Skin of body (tissue), 2 donors: ENCODE data around the gene NAB2. TPM values are rescaled to one million over a fixed set of nuclear protein-coding genes. Genes with fewer than 3 reads are reported as not detected.

ENCODE experiments used
- DNase-seq: peaks from one replicate; lab custom pipeline; 2025; lab: John Stamatoyannopoulos, UW
- total RNA-seq: library from RNA; depleted of rRNA; stranded (reverse); fragments of >200 nt; gene quantifications from one replicate; pipeline ENCODE4 v1.2.3, GENCODE V29; 2014

The NAB2 gene
- total RNA-seq, 1 donor from 2014 or later = 35.7 TPM

DNA sequence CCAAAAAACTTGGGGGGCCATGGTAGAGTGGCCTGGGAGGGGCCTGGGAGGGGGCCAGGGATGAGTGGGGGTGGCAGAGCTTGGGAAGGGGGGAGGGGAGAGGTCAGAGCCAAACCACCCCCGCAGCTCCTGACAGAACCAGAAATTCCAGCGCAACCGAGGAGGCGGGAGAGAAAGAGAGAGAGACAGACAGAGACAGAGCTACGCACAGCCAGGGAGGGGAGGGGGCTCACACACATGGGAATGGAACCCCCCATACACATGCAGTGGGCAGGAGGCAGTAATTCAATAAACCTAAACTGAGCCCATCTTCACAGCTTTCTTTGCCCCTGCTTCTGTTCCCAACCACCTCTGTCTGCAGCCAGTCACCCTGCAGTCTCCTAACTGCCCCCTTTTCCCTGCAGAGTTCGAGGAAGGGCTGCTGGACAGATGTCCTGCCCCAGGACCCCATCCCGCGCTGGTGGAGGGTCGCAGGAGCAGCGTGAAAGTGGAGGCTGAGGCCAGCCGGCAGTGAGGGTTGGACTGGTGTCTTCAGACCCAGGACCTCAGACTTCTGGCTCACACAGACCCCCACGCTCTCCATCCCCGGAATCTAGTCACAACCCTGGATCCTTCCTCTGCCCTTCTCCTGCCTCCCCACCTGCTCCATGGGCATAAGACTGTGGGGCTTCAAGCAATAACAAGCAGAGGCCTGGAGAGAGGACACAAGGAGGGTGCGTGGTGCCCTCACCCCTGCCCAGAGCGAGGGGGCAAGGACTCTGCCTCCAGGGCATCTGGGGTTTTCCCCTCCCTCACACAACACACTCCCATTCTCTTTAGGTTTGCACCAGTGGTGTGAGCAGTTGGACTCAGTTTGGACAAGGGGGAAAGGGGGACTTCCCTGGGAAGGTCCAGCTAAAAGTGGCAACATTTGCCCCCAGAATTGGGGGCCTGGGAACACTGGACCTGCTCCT, 5.6 kb downstream of the NAB2 start:
- DNase-seq = no peak

DNA sequence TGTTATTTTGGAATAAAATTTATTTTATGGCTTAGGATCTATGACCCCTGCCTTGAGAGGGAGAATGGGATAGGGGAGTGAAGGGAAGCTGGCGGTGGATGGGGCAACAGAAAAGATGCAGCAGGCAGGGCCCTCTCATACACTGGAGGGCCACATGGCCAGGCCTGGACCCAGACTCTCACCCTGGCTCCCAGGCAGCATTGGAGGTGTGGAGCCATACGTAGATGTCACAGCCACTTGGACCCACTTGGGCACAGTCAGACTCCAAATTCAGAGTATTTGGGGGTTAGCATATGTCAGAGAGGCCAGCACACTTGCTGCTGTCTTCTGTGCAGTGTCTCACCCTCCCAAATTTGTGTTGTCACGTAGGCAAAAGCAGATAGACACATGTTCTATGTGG, 6.5 kb downstream of the NAB2 start:
- no peak for DNase-seq

DNA sequence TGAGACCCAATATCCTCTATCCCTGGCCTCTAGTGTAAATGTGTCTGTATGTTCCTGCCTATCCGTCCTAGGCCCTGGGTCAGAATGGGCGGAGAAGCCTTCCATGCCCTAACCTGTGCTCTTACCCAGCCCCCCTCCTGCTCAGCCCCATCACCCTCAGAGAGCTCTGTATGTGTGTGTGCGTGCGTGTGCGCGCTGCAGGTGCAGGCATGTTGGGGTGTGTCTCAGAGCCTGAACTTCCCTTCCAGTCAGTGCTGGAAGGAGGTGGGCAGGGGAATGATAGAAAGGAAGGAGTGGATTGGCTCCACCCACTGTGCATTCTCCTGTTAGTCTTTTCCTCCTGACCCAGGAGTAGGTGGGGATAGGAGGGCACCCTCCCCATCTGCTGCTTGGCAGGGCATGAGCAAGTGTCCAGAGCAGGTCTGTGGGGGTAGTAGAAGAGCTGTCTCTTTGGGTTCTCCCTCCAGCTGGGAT, 7.2 kb downstream of the NAB2 start:
- peak; percentile 18 for DNase-seq

DNA sequence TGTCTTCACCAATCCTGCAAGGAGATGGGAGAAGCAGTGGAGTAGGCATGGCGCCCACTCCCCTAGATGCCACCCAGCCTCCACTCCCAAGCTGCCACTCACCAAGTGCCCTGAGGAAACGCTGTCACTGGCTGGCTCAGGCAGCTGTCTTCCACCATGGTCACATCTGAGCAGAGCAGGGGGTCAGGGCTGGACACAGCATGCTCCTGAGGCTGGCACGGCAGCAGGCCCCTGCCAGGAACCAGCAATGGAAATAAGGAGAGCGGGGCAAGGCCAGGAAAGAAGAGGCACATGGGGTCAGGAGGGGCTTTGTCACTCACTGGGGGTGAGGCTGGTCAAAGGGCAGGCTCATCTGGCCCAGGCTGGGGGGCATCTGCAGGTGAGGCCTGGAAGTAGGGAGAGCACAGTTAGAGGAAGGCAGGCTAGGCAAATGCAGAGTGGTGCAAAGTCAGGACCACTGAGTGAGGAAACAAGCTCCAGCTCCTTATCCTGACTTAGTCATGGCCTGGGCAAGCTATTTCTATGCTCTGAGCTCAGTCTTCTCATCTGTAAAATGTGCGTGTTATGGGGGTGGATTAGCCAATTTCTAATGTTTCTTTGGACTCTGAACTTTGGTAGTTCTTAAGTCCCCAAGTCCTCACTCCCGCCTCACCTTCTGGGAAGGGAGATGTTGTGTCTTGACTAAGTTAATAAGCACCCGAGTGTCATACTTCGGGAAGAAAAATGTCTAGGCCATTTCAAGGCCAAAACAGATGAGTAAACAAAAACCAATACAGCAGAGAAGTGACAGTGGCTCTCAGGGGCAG, 8.0 kb downstream of the NAB2 start:
- DNase-seq = no peak

DNA sequence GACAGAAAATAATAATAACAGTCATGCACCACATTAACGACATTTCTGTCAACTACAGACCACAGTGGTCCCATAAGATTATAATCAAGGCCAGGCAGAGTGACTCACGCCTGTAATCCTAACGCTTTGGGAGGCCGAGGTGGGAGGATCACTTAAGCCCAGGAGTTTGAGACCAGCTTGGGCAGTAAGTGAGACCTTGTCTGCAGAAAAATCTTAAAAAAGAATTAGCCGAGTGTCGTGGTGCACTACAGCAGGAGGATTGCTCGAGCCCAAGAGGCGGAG, 8.6 kb downstream of the NAB2 start:
- DNase-seq = no peak

DNA sequence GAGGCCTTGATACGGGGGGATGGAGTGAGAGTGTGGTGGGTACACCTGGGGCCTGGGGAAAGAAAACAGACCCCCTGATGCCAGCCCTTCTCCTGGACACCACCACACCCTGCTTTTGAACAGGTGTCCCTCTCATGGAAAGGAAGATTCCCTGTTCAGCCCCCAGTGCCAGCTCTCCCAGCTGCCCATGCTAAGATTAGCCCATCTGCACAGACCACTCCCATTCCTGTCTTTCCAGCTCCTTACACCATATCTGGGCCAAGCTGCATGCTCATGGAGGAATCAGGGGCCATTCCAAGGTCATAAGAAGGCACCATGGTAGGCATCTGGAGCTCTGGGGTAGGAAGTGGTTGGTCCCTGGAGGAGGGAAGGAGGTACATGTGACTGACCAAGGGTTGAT, 9.6 kb downstream of the NAB2 start:
- DNase-seq = no peak

DNA sequence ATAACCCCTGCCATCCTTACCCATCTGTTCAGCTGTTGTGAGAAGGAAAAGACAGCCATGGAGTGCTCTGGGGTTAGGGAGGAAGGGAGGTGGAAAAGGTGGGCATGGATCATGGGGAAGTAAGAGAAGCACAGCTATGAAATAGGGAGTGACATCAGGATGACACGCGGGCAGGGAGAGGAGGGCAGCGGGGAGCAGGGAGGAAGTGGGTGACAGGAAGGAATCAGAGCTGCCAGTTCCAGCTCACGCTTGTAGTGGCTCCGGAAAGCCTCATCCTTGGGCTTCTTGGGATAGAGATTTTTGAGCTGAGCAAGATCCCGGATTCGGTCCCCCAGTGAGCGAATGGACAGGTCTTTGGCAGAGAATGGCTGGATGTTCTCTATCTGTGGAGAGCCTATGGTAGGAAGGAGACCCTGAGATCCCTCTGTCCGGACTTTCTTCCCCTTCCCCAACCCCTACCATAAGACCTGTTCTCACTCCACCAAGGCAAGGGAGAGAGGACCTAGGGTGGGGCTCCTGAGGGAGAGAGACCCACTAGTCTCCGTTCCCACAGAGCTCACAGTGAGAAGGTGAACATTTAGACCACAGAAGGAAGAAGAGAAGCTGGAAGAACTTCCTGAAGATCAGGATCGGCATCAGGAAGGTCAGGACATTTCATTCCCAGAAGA, 10.3 kb downstream of the NAB2 start:
- DNase-seq = no peak

DNA sequence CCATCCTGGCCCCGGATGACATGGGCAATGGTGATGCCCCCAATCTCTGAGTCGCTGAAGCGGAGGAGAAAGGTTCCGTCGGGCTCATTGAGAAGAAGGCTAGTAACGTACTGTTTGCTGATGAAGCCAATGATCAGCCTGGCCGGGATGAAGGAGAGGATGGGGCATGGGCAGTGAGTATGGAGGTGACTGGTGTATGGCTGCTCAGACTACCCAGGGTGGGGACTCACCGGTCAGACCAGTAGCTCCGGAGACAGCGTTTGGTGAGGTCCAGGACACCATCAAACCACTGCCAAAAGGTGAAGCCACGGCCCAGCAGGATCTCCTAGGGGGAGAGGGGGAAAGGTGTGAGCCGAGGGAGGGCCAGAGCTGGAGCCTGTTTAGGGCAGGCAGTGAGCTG, 10.9 kb downstream of the NAB2 start:
- DNase-seq = no peak

DNA sequence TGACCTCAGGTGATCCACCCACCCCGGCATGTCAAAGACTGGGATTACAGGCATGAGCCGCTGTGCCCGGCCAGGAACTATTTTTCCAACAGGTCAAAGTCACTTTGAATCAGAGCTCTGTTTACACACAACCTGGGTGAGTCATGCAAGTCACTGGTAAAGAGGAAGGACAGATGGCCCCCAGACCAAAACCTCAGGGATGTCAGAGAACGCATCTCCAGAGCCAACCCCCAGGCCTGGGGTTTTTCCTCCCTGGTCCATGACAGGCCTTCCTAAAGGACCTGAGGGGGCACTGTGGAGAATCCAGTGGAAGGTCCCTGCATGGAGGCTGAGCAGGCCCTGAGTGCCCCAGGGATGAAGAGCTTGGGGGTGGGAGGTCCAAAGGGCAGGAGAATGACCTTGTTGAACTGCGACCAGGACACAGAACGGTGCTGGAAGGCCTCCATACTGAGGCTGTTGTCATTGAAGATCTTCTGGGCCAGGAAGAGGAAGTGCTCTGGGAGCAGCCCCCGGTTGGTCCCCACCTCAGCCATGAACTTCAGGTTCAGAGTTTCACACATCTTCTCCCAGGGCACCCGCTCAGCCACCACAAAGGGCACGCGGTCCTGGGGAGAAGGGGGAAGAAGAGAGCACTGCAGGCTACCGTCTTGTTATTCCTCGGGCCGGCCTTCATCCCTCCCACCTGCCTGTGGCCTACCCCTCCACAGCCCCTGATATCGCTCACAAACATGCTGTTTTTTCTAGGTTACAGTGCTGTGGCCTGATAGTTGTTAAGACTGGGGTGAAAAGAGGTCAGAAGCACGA, 13.2 kb downstream of the NAB2 start:
- no peak for DNase-seq

DNA sequence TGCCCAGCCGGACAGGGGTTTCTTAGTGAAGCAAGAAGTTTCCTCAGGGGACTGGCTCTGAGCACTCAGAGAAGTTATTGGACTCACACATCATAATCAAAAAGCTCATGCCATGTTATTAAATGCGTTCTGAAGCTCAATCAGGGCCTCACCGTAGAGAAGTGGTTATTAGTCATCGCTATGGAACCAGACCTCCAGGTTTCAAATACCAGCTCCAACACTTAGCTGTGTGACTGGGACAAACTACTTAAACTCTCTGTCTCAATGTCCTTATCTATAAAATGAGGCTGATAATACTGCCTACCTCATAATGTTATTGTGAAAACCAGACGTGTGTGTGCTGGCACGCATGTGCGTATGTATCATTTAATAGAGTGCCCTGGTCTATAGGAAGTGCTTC, 14.9 kb downstream of the NAB2 start:
- no peak for DNase-seq

DNA sequence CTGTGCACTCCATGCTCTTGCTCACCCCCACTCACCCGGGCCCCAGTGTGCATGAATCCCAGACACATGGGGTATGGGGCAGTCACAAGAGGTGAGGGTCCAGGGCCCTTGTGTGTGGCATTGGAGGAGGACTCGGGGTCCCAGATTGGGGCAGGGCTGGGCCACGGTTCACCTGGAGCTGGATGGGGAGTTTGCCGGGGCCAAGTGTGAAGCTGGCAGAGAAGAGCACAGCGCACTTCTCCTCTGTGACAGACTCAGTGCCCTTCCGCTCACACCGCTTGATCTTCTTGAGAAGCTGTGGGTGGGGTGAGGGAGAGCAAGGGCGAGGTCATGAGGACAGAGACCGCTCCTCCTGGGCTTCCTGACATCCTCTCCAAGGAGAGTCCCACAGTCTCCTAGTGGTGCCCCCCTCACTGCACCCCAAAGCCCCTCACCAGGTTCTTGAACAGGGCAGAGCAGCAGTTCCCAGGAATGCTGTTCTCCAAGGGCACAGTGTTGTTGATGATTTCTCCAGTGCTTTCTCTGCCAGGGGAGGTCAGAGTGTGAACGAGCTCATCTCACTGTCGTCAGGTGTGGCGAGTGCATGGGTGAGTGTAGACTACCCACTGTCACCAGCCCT, 15.5 kb downstream of the NAB2 start:
- DNase-seq = no peak

DNA sequence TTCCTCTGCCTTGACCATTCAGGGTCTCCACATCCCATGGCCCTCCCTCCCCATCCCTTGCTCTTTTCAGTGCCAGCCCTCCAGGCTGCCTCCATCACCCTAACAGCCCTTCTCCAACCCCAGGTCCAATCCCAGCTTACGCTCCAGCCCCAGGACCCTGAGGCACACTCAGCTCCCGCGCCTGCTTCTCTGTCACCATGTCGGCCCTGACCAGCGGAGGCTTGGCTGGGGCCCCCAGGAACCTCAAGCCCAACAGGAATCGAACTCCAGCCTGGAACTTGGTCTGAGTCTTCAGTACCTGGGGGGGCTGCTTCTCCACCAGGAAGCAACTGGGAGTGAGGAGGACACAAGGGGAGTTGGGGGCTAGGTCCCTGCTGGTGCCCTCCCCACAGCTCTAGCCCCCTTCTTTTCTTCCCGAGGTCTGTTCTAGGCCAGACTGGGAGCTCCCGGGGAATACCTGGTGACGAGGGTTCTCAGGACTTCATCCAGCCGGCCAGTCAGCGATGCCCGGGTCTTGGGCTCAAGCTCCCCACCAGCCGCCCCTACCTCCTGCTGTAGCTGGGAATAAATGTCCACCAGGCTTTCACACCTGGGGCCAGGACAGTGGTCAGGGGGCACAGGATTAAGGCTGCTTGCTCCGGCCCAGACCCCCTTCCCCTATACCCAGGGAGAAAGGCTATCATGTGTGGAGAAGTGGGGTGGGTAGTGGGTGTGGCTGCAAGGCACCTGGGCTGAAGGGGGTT, 16.3 kb downstream of the NAB2 start:
- no peak for DNase-seq

DNA sequence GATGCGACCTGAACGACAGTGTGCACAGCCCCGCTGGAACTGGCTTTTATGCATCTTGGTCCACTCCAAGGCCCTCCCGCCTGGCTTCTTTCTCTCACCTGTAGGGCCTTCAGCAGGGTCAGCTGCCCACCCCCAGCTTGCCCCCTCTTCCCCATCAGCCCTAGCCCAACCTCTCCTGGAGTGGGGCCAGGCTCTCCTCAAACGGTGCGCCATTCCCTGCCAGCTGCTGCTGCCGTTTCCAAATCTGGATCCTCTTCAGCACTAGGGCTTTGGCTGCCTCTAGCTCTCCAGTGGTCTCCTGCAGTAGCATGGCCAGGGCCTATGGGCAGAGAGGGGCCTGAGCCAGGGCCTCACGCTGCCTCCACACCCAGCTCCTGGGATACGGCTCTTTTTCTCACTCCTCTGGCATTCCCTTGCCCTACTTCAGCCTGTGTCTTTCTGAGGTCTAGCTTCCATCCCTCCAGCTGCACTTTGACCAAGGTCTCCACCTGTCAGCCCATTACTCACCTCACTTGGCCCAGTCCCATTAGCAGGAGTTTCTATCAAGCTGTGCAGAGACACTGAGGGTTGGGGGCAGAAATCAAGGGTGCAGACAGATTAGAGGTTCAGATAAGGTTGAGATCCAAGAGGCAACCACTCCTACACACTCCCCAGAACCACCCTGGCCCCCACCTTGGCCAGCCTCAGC, 17.3 kb downstream of the NAB2 start:
- DNase-seq = no peak

DNA sequence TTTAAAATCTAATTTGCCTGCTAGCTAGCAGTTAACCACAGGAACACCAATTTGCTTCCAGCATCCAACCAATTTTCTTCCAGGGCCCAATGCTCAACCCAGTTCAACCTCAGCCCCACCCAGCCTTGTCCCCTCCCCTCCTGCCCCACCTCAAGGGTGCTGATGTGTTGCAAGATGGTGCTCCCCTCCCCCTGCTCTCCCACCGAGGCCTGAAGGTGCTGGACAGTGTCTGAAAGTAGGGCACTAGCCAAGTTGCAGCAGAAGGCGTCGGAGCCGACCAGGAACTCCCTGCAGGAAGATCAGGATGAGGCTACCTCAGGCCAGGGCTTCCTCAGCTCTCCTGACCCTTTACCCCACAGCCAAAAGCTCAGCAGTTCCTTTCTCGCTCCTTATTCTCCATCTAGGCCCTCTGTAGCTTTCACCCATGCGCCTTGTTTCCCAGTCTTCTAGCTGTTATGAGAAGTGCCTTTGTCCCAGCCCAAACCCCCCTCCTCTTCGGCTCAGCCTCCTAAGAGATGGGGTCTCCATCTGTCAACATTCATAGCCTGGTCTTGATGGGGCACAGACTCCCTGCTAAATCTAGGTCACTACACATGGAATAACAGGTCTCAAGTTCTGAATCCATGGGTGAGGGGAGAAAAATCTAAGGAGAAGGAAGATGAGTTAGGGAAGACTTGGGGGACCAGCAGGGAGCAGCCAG, 18.7 kb downstream of the NAB2 start:
- no peak for DNase-seq

DNA sequence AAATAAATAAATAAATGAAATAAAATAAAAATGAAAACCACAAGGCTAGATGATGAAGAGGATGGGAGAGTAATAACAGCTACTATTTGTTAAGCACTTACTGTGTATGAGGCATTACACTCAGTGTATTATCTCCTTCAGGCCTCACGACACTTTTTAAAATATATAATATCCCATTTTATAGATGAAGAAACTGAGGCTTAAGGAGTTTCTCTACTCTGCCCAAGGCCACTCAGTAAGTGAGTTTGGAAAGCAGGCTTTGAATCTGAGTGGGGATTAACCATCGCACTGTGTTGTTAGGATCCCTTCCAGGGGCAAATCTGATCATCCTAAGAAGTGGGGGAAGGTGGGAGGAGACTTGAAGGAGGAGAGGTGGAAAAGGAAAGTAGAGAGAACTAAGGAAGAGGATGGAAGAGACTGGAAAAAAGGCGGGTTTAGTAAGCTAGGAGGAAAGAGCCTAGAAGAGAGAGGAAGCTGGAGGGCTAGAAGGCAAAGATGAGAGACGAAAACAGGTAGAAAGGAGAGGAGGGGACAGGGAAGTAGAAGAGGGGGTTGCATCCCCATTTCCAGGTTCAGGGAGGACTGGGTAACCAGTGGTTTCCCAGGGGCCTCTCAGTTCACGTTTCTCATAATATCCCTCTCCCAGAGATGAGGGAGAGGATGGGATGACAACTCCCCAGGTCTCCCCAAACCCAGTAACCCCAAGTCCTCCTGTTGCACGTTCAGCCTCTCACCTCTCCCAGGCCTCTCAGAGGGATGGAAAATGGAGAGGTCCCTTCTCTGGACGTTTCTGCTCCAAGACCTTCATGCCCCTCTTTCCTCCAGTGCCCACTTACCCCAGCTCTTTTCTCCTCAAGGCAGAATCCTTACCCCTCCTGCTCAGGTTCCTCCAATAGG, 20.5 kb downstream of the NAB2 start:
- no peak for DNase-seq

DNA sequence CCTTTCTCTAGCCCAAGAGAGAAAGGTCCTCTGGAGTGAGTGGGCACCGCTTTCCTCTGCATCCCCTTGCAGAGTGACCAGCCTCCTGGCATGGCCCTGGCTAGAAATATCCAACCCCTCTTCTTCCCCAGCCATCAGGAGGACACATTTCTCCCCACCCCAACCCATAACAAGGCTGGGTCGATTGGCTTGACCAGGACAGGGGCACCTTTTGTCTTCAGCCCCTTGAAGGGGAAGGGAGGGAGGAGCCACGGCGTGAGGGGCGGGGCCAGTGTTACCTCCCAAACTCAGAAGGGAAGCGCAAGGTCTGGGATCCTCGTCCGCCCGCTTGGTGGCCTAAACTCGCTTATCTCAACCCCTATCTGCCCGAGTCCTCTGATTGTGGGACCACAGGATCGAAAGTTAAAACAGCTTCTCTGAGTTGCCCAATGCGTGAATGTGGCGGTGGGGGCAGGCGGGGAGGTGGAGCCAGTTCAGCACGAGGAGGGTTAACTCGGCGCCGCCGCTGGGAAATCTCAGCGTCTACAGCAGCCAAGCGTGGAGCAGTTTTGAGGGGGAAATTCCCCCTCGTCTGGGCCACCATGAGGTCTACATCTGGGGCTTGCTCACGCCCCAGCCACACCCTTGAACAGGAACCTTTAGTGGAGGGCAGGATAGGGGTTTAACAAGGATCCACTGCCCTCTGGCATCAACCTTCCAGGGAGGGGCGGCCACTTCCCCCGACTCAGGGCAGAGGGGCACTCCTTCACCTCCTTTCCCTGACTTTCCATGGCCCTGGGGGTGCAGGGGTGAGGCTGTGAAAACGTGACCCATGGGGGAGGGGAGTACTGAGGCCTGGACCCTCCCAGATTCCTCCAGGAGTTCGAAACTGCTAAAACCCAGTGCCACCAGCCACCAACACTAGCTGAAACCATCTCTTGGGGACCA, 21.5 kb downstream of the NAB2 start:
- DNase-seq = peak; percentile 67
